Neural cell (in vitro differentiated cells): ENCODE data around the gene AP3S1.

ENCODE experiments used
- EP300 ChIP-seq: fragments of 450-650 bp; conservative IDR thresholded peaks from 2 replicates; pipeline ENCODE4 v1.6.1; 2014; ENCODE audit warnings: antibody characterized with exemption, mild to moderate bottlenecking, moderate library complexity; ENCODE audit not compliant: poor library complexity, severe bottlenecking
- EZH2 ChIP-seq: fragments of 200-600, 300-800 bp; shearing (Covaris generic), sonication (generic); IDR thresholded peaks from 2 replicates; pipeline ENCODE4 v1.6.1; 2014; ENCODE audit warnings: antibody characterized with exemption, low read length, borderline replicate concordance, mild to moderate bottlenecking; ENCODE audit not compliant: insufficient read depth, poor library complexity, severe bottlenecking
- MXI1 ChIP-seq: fragments of 450-650 bp; conservative IDR thresholded peaks from 2 replicates; pipeline ENCODE4 v1.6.1; 2014; ENCODE audit warnings: antibody characterized with exemption, mild to moderate bottlenecking; ENCODE audit not compliant: poor library complexity, severe bottlenecking
- POLR2AphosphoS5 ChIP-seq: IDR thresholded peaks from 2 replicates; pipeline ENCODE4 v1.6.1; 2012
- RAD21 ChIP-seq: fragments of 450-650 bp; conservative IDR thresholded peaks from 2 replicates; pipeline ENCODE4 v1.6.1; 2014; ENCODE audit warnings: antibody characterized with exemption, mild to moderate bottlenecking, moderate library complexity
- SMC3 ChIP-seq: fragments of 450-650 bp; conservative IDR thresholded peaks from 2 replicates; pipeline ENCODE4 v1.6.1; 2014; ENCODE audit warnings: antibody characterized with exemption, mild to moderate bottlenecking, moderate library complexity; ENCODE audit not compliant: poor library complexity
- TF ChIP-seq, protein P1 (sequence below): fragments of 450-650 bp; IDR thresholded peaks from 2 replicates; pipeline ENCODE4 v1.5.1; 2014; ENCODE audit warnings: antibody characterized with exemption, mild to moderate bottlenecking, moderate library complexity; ENCODE audit not compliant: poor library complexity, severe bottlenecking
- TF ChIP-seq, protein P2 (sequence below): IDR thresholded peaks from 2 replicates; pipeline ENCODE4 v1.6.1; 2012; ENCODE audit warnings: borderline replicate concordance

DNA sequence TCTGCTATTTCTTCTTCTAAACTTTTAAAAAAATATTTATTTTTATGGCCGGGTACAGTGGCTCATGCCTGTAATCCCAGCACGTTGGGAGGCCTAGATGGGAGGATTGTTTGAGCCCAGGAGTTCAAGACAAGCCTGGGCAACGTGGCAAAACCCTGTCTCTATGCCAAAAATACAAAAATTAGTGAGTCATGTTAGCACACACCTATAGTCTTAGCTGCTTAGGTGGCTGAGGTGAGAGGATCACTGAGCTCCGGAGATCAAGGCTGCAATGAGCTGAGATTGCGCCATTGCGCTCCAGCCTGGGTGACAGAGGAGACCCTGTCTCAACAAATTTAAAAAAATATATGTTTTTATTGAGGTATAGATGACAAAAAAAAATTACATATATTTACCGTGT is 5.6 kb downstream of the AP3S1 start:
- TF ChIP-seq, protein P1, sequence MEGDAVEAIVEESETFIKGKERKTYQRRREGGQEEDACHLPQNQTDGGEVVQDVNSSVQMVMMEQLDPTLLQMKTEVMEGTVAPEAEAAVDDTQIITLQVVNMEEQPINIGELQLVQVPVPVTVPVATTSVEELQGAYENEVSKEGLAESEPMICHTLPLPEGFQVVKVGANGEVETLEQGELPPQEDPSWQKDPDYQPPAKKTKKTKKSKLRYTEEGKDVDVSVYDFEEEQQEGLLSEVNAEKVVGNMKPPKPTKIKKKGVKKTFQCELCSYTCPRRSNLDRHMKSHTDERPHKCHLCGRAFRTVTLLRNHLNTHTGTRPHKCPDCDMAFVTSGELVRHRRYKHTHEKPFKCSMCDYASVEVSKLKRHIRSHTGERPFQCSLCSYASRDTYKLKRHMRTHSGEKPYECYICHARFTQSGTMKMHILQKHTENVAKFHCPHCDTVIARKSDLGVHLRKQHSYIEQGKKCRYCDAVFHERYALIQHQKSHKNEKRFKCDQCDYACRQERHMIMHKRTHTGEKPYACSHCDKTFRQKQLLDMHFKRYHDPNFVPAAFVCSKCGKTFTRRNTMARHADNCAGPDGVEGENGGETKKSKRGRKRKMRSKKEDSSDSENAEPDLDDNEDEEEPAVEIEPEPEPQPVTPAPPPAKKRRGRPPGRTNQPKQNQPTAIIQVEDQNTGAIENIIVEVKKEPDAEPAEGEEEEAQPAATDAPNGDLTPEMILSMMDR, result no peak
- TF ChIP-seq SMC3 (no peak), POLR2AphosphoS5 (no peak), RAD21 (no peak), EZH2 (no peak), EP300 (no peak), MXI1 (no peak)
- TF ChIP-seq, protein P2, sequence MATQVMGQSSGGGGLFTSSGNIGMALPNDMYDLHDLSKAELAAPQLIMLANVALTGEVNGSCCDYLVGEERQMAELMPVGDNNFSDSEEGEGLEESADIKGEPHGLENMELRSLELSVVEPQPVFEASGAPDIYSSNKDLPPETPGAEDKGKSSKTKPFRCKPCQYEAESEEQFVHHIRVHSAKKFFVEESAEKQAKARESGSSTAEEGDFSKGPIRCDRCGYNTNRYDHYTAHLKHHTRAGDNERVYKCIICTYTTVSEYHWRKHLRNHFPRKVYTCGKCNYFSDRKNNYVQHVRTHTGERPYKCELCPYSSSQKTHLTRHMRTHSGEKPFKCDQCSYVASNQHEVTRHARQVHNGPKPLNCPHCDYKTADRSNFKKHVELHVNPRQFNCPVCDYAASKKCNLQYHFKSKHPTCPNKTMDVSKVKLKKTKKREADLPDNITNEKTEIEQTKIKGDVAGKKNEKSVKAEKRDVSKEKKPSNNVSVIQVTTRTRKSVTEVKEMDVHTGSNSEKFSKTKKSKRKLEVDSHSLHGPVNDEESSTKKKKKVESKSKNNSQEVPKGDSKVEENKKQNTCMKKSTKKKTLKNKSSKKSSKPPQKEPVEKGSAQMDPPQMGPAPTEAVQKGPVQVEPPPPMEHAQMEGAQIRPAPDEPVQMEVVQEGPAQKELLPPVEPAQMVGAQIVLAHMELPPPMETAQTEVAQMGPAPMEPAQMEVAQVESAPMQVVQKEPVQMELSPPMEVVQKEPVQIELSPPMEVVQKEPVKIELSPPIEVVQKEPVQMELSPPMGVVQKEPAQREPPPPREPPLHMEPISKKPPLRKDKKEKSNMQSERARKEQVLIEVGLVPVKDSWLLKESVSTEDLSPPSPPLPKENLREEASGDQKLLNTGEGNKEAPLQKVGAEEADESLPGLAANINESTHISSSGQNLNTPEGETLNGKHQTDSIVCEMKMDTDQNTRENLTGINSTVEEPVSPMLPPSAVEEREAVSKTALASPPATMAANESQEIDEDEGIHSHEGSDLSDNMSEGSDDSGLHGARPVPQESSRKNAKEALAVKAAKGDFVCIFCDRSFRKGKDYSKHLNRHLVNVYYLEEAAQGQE, result no peak
